Lower lobe of right lung (tissue), 2 donors: ENCODE measurements around the gene SEMA4G. TPM values are rescaled to one million over a fixed set of nuclear protein-coding genes. Genes with fewer than 3 reads are reported as not detected.

Source experiments
- ATAC-seq, 2 donors: fragments of 200-7000 bp; cut with Tn5 transposase; one replicate each; pipeline ENCODE4 v1.9.1; 2020 to 2022; ENCODE audit warnings: mild to moderate bottlenecking in 2 of 2, moderate library complexity in 2 of 2
- DNase-seq: peaks from one replicate; pipeline ENCODE4 v3.0.0-alpha.2; 2020
- H3K27ac ChIP-seq: fragments of 200-600 bp; one replicate; pipeline ENCODE4 v1.8.0; 2022
- H3K27me3 ChIP-seq: fragments of 200-600 bp; one replicate; pipeline ENCODE4 v1.8.0; 2022; ENCODE audit warnings: low read depth
- H3K36me3 ChIP-seq: fragments of 200-600 bp; one replicate; pipeline ENCODE4 v1.8.0; 2022; ENCODE audit warnings: mild to moderate bottlenecking
- H3K4me1 ChIP-seq: fragments of 200-600 bp; one replicate; pipeline ENCODE4 v1.8.0; 2022
- H3K4me3 ChIP-seq: fragments of 200-600 bp; one replicate; pipeline ENCODE4 v1.8.0; 2022; ENCODE audit warnings: mild to moderate bottlenecking
- H3K9me3 ChIP-seq: fragments of 200-600 bp; one replicate; pipeline ENCODE4 v1.8.0; 2022
- CTCF ChIP-seq: fragments of 200-600 bp; IDR thresholded peaks from one replicate; pipeline ENCODE4 v1.8.0; 2022; ENCODE audit warnings: antibody characterized with exemption, mild to moderate bottlenecking
- intact Hi-C: fragments of 100-400 bp; cut with DNase I; formaldehyde crosslinking; loops from one replicate; pipeline ENCODE4 v1.11.0; 2022
- total RNA-seq: library from RNA; stranded (reverse); fragmentation: NEBNext Ultra II Directional; extraction: Animal tissue kit (Norgen Biotek cat#: 25700); gene quantifications from one replicate; pipeline ENCODE4 v1.2.1, GENCODE V29; 2021
- donor health status: DM: no; HTN: yes; CAD: no; lungs with severe emphysema.

SEMA4G gene
- total RNA-seq, 1 donor from 2014 or later = 5.1 TPM

DNA sequence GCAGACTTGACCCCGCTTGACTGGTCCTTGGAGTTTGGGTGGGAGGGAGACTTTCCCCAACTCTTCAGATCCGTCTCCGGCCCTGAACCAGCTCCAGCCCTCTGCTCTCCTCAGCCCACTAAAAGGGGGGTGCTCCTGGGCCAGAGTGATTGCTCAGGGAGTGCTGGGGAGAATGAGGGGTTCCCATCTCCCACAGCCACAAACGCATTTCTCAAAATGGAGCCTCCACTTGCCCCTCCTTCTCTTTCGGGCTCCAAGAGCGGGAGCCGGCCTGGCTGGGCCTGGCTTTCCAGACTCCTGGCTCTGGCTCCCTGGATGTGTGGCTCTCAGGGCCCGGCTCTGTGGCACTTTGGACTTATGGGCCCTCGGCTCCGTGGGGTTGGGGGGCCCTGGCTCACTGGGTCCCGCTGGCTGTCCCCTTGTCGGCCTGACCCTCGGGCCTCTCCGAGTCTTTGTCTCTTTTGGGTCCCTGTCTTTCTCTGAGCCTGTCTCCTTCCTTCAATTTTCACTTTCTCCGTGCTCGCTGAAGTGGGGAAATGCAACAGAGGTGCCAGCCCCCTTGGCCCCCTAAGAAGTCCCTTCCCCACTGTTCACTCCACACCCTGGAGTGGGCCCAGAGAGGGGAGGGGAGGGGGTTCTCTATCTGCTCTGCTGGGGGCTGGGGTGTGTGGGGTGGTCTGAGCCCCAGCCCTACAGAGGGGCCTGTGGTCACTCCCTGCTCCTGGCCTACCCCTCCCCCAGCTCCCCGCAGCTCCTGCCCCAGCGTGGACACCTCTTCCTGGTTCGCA, 31.0 kb downstream of the SEMA4G start:
- DNase-seq = no peak
- H3K36me3 ChIP-seq = peaks cover 28% of the 10 kb centered on the region
- no peak for TF ChIP-seq CTCF
- H3K4me3 ChIP-seq = peak overlapping the region; percentile 75
- H3K27me3 ChIP-seq = no peaks in the 10 kb centered on the region
- intact Hi-C loops = no loop called here
- H3K4me1 ChIP-seq = peaks cover 65% of the 10 kb centered on the region
- H3K9me3 ChIP-seq = no peaks in the 10 kb centered on the region
- H3K27ac ChIP-seq = peak overlapping the region; percentile 98
- ATAC-seq = no peak

- peak; percentile 76 for DNase-seq
- ATAC-seq = peak in 1 of 2 donors; percentile 6
- TF ChIP-seq CTCF = no peak
- Histone ChIP-seq H3K36me3 (peaks cover 36% of the 10 kb centered on the region), H3K27ac (peak overlapping the region; percentile 98), H3K9me3 (no peaks in the 10 kb centered on the region), H3K4me1 (peaks cover 68% of the 10 kb centered on the region), H3K4me3 (peak overlapping the region; percentile 75), H3K27me3 (no peaks in the 10 kb centered on the region)
- intact Hi-C loops = no loop called here
These were observed 31.8 kb downstream of the SEMA4G start for GRCh38 chr10:101000915-101001658.

DNA sequence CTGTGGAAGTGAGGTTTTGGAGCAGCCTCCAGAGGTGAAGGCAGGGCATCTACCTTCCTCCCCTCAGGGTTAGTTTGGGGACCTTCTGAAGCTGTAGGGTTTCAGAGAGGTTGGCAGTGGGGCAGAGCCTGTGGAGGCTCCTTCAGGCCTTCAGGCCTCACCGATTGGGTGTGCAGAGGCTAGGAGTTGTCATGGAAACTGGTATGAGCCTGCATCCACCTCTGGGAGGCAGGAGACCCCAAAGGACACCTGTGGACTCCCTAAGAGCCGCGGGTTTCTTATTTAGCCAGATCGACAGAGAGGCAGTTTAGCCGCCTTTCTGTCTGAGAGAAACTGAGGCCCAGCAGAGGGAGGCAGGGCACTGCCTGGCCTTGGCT, 32.3 kb downstream of the SEMA4G start:
- Histone ChIP-seq H3K27me3 (no peaks in the 10 kb centered on the region), H3K4me3 (peak overlapping the region; percentile 75), H3K9me3 (no peaks in the 10 kb centered on the region), H3K27ac (peak overlapping the region; percentile 98), H3K4me1 (peaks cover 62% of the 10 kb centered on the region), H3K36me3 (peaks cover 42% of the 10 kb centered on the region)
- DNase-seq (no peak), ATAC-seq (no peak)
- intact Hi-C loops = no loop called here
- TF ChIP-seq CTCF = no peak

- Histone ChIP-seq H3K4me3 (no peak overlapping the region), H3K27ac (peak overlapping the region; percentile 98), H3K4me1 (peaks cover 61% of the 10 kb centered on the region), H3K27me3 (no peaks in the 10 kb centered on the region), H3K9me3 (no peaks in the 10 kb centered on the region), H3K36me3 (peaks cover 50% of the 10 kb centered on the region)
- no peak for ATAC-seq
- TF ChIP-seq CTCF = no peak
- intact Hi-C loops = no loop called here
- no peak for DNase-seq
These were observed 33.2 kb downstream of the SEMA4G start for GRCh38 chr10:101002456-101002855.

- H3K9me3 ChIP-seq = no peaks in the 10 kb centered on the region
- intact Hi-C loops = no loop called here
- H3K4me3 ChIP-seq = no peak overlapping the region
- H3K27me3 ChIP-seq = no peaks in the 10 kb centered on the region
- no peak for TF ChIP-seq CTCF
- DNase-seq (no peak), ATAC-seq (no peak)
- H3K36me3 ChIP-seq = peaks cover 51% of the 10 kb centered on the region
- H3K4me1 ChIP-seq = peaks cover 57% of the 10 kb centered on the region
- H3K27ac ChIP-seq = peak overlapping the region; percentile 36
These were observed 34.4 kb downstream of the SEMA4G start for GRCh38 chr10:101003639-101004206.
